HCT116 (cell line): ENCODE results near the gene ZDHHC1.

ENCODE experiments used
- MAX ChIP-seq: IDR thresholded peaks from 2 replicates; pipeline ENCODE4 v1.6.1; 2012
- POLR2AphosphoS5 ChIP-seq: IDR thresholded peaks from 2 replicates; pipeline ENCODE4 v1.6.1; 2011; ENCODE audit warnings: mild to moderate bottlenecking, low read depth, low read length, moderate library complexity
- TF ChIP-seq, protein P1 (sequence below), 3 experiments: fragments of 200-600 bp in 1 of 3; sonication (generic) in 1 of 3; IDR thresholded peaks in 2 of 3; conservative IDR thresholded peaks in 1 of 3; 2 replicates each; pipeline ENCODE4 v1.5.1; 2012 to 2017; ENCODE audit warnings: low read depth in 2 of 3, low read length in 2 of 3, antibody characterized with exemption in 1 of 3, borderline replicate concordance in 1 of 3, control low read depth in 1 of 3, mild to moderate bottlenecking in 1 of 3, mixed read lengths in 1 of 3, mixed run types in 1 of 3, moderate library complexity in 1 of 3; ENCODE audit not compliant: insufficient read depth in 1 of 3

DNA sequence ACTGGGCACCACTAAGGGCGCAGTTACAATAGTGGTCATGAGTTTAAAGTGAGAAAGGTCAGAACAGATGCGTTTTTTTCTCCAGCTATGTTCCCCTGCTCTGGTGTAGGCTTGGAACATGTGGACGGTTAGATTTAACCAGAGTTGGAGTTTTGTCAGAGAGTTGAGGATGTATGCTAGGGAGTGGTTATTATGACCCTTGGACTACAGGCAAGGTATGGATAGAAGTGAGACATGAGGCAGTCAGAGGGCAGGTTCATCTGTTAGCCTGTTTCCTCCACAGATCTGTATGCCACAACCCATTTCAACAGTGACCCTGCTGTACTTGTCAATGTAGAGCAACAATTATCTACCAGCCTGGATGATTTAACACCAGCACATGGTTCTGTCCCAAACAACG is 45.6 kb downstream of the ZDHHC1 start:
- TF ChIP-seq MAX (no peak), POLR2AphosphoS5 (no peak)
- TF ChIP-seq, protein P1, sequence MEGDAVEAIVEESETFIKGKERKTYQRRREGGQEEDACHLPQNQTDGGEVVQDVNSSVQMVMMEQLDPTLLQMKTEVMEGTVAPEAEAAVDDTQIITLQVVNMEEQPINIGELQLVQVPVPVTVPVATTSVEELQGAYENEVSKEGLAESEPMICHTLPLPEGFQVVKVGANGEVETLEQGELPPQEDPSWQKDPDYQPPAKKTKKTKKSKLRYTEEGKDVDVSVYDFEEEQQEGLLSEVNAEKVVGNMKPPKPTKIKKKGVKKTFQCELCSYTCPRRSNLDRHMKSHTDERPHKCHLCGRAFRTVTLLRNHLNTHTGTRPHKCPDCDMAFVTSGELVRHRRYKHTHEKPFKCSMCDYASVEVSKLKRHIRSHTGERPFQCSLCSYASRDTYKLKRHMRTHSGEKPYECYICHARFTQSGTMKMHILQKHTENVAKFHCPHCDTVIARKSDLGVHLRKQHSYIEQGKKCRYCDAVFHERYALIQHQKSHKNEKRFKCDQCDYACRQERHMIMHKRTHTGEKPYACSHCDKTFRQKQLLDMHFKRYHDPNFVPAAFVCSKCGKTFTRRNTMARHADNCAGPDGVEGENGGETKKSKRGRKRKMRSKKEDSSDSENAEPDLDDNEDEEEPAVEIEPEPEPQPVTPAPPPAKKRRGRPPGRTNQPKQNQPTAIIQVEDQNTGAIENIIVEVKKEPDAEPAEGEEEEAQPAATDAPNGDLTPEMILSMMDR (IDR thresholded peaks at IDR 0.05 in 2 of 3, conservative IDR thresholded peaks at IDR 0.05 in 1 of 3; ENCODE audit: borderline replicate concordance in 1 of 3, insufficient read depth in 1 of 3, low read depth in 2 of 3, low read length in 2 of 3), result no peak
